GM12801 (cell line): ENCODE measurements around the gene ARHGAP8.

Experiments used
- TF ChIP-seq, protein P1 (sequence below): IDR thresholded peaks from one replicate; pipeline ENCODE4 v1.5.1; 2011; ENCODE audit warnings: control low read depth; ENCODE audit not compliant: insufficient read length; ENCODE audit errors: extremely low read depth

The ARHGAP8 gene

DNA sequence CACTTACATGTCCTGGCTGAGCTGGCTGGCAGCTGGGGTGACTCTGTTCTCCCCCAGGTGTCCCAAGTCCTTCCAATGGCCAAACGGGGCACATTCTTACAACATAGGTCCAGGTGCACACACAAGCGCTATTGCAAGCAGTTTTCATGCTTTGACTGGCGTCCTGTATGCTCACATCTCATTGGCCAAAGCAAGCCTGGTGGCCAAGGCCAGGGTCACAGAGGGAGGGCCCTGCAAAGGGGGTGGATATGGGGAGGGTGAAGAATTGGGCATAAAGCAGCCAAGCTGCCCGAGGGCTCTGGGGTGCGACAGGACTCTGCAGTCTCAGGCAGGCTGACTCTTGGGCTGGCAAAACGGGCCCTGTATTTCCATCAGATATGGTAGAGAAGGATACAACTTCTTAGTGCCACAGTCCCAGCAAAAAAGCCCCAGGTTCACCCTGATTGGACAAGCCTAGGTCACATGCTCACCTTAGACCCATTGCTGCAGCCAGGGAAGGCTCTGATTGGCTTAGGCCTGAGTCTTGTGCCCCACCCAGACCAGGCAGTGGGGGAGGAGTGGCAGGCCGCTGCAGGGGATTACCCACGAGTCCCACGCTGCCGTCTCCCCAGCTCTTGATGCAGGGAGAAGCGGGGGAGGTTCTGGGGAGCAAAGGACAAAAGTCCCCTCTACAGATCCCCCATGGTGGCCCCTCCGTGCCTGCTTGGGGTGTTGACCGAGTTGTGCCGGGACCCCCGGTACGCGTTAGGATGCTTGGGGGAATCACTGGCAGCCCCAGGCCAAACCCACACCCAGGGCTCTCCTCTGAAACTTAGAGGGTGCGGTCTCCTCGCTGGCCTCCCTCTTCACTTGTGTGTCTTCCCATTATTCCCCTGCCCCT is 110.8 kb downstream of the ARHGAP8 start:
- TF ChIP-seq, protein P1, sequence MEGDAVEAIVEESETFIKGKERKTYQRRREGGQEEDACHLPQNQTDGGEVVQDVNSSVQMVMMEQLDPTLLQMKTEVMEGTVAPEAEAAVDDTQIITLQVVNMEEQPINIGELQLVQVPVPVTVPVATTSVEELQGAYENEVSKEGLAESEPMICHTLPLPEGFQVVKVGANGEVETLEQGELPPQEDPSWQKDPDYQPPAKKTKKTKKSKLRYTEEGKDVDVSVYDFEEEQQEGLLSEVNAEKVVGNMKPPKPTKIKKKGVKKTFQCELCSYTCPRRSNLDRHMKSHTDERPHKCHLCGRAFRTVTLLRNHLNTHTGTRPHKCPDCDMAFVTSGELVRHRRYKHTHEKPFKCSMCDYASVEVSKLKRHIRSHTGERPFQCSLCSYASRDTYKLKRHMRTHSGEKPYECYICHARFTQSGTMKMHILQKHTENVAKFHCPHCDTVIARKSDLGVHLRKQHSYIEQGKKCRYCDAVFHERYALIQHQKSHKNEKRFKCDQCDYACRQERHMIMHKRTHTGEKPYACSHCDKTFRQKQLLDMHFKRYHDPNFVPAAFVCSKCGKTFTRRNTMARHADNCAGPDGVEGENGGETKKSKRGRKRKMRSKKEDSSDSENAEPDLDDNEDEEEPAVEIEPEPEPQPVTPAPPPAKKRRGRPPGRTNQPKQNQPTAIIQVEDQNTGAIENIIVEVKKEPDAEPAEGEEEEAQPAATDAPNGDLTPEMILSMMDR, result no peak

DNA sequence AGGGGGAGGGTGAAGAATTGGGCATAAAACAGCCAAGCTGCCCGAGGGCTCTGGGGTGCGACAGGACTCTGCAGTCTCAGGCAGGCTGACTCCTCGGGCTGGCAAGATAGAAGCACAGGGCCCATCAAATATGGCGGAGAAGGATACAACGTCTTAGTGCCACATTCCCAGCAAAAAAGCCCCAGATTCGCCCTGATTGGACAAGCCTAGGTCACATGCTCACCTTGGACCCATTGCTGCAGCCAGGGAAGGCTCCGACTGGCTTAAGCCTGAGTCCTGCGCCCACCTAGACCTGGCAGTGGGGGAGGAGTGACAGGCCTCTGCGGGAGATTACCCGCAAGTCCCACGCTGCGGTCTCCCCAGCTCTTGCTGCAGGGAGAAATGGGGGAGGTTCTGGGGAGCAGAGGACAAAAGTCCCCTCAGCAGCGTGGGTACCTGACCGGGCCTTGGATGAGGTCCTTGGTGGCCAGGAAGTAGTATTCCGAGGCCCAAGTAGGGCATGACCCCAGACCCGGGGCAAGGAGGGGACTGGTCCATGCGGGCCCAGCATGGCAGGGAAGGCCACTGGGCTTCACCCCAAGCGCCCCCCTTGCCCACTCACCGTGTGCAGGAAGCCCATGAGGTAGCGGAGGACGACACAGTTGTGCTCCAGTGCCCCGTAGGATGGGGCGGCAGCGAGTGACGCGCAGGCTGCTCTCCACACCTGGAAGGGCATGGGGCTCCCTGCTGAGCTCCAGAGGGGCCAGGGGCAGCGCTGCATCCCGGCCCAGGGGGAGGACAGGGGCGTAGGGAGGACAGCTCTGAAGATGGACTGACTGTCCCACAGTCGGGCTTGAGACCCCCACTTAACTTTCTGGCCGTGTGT is 113.0 kb downstream of the ARHGAP8 start:
- TF ChIP-seq, protein P1, result no peak

DNA sequence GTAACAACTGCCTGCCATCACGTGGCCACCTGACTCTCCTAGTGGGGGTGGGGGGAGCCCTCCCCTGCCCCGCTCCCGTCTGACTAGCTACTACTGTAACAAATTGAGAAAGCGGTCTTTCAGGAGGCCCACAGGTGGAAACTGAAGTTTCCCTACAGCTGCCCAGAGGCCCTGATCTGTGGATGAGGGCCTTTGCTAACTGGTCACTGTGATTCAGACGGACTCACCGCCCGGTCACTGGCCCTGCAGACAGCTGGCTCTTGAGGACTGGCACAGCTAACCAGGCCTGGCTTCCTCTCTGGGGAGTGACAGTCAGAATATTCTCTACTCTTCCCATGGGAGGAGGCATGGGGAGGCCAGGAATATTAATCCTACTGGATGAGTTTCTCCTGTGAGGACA is 116.8 kb downstream of the ARHGAP8 start:
- TF ChIP-seq, protein P1, result no peak

DNA sequence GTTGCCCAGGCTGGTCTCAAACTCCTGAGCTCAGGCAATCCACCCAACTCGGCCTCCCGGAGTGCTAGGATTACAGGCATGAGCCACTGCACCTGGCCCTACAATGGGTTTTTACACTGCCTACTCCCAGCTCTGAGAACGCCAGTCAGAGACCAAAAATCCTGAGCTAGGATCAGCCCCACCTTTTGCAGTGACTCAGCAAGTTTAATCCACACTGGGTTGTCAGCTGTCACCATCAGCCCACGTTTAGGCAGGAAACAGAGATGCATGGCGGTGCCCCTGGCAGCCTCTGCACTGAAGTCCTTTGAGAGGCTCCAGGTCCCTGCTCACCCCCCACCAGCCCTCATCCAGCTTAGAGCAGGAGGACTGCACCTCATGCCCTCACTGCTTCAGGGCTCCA is 117.6 kb downstream of the ARHGAP8 start:
- TF ChIP-seq, protein P1, result no peak

- TF ChIP-seq, protein P1, result no peak
These were observed 119.4 kb downstream of the ARHGAP8 start for GRCh38 chr22:44871782-44872181.

DNA sequence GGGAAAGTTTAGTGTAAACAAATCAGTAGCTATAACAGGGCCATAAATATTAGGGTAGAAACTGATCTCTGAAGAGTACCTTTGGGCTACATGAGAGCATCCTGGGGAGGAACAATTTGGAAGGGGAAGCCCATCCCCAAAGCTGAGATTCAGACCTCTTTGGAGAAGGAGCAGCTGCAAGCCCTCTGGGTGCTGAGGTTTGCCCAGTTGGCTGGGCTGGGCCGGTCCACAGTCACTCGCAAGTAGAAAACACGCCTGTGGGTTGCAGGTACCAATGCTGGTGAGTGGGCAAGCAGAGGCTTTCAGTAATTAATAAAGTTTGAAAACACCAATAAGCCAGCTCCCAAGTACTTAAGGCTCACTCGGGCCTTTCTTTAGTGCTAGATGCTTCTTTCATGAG is 124.5 kb downstream of the ARHGAP8 start:
- TF ChIP-seq, protein P1, result no peak
